CD4-positive, alpha-beta T cell treated with Interleukin-4 for 1 hour (primary cell): ENCODE data around the gene DIP2B.
A peak's percentile ranks its signal among the peaks of the same experiment; 100 is the strongest.
"Not testable (repeated sequence)": the region's sequence is repeated elsewhere in the genome, so short reads cannot be mapped to it uniquely, and the experiment has no call there.

Experiments
- DNase-seq, 2 donors: peaks; one replicate each; pipeline ENCODE4 v3.0.0-alpha.2; 2020 to 2022

The DIP2B gene

DNA sequence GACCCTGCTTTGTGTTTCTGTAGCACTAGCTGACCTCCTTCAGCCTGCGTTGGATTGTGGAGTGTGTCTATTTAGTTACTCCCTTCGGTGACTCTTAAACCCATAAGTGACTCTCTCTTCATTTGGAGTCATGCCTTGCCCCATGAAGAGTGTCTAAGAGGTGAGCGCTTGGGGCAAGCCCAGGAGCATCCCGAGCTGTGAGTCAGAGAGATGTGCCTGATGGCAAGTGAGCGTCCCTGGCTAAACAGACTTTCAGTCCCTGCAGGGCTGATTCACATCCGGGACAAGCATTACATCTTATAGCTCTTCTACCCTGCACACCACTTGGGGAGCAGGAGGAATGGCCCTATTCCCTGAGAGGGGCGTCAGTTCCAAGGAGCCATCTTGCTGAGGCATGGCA, 234.8 kb downstream of the DIP2B start:
- no peak for DNase-seq

- no peak for DNase-seq
Measured at GRCh38 chr12:50740307-50740706, 235.5 kb downstream of the DIP2B start.

GRCh38 chr12:50742776-50743175, 238.0 kb downstream of the DIP2B start:
- DNase-seq = no peak

DNA sequence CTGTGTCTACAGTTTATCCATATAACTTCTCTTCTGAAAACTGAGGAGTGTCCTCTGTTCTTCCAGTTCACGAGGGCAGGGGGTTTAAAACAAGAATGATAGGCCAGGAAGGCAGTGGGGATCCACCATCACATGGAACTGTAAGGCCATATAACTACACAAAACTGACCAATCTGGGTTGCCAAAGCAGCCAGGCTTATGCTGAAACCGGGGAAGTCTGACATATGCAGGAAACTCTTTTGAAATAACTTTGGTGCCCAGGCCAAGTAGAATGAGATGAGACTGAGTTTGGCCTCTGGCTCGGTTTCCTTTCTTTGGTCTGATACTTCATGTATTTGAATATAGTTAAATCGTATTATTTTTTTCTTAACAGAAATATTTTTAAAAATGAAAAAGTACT, 241.1 kb downstream of the DIP2B start:
- peak in 1 of 2 donors; percentile 18 for DNase-seq

DNA sequence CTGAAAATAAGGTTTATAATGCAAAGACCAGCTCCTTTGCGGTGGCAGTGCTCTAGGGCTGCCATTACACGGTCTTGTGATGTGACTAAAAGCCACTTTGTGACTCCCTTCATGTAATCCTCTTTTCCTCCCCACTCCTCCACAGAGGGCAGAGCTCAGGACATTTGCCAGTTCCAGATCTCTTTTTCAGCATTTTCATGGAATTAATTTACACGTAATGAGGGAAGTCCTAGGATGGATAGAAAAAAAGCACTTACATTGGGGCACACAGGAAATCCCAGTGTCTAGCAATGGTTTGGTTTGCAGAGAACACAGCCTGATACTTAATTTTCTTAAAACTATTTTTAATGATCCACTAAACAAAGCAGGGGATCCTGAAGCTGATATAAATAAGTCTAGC, 241.6 kb downstream of the DIP2B start:
- DNase-seq = no peak

DNA sequence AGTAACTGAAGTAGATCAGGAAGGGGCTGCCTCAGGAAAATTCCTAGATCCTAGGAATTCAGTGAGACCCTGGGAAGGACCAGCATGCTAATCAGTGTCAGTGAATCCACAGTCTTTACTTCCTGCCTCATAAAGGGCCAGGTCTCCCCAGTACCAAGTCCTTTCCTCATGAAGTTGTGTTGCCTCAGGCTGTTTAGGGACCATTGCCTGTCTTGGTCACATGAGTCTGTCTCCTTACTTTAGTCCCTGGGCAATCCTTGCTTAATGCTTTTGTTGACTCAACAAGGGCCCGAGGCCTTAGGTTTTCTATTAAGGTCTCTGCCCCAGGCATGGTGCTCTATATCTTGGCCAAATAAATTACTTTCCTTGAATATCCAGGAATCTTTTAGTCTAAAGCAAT, 243.0 kb downstream of the DIP2B start:
- no peak for DNase-seq

- DNase-seq = no peak
Measured at GRCh38 chr12:50749459-50749882, 244.7 kb downstream of the DIP2B start.

- no peak for DNase-seq
Measured at GRCh38 chr12:50750366-50750765, 245.6 kb downstream of the DIP2B start.

DNA sequence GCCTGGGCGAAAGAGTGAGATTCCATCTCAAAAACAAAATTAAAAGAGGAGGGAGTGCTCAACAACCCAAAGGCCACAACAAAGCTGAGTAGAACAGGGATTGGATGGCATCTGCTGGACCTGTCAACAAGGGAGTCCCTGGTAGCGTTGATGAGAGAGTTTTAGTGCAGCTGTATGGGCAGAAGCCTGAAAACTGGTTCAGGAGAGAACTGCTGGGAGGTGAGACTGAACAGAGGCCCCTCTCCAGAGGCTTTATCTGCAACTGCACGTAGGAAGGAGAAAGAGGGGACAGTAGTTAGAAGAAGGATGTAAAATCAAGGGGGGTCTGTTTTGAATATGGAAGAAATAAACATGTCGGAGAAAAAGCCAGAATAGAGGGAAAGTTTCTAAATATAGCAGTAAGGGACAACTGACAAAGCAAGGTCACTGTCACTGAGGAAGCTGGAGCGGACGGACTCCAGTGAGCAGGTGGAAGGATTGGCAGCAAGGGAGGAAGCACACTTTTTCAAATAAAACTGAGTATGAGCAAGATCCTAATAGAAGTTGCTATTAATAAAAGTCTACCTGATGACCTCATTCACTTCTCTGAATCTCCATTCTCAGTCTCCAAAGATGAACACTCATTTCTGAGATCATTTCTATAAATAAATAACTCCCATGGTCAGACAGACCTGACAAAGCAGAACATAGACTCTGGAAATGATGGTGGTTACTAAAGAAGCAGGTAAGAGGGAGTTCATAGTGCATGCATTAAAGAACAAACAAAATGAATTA, 247.3 kb downstream of the DIP2B start:
- DNase-seq = no peak

DNA sequence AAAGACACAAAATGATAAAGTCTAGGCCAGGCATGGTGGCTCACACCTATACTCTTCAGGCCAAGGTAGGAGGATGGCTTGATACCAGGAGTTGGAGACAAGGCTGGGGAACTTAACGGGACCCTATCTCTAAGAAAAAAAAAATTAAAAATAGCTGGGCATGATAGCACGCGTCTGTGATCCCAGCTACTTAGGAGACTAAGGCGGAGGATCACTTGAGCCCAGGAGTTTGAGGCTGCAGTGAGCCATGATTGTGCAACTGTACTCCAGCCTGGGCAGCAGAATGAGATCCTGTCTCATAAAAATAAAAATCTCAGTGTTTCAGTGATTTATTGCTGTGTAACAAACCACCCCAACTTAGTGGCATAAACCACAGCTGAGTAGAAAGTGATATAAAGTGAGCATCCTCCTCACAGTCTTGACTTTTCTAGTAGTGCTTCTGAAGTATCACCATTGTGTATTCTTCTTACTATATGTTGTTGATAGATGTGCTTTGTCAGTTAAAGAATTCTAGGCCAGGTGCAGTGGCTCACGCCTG, 248.5 kb downstream of the DIP2B start:
- DNase-seq = no peak

DNA sequence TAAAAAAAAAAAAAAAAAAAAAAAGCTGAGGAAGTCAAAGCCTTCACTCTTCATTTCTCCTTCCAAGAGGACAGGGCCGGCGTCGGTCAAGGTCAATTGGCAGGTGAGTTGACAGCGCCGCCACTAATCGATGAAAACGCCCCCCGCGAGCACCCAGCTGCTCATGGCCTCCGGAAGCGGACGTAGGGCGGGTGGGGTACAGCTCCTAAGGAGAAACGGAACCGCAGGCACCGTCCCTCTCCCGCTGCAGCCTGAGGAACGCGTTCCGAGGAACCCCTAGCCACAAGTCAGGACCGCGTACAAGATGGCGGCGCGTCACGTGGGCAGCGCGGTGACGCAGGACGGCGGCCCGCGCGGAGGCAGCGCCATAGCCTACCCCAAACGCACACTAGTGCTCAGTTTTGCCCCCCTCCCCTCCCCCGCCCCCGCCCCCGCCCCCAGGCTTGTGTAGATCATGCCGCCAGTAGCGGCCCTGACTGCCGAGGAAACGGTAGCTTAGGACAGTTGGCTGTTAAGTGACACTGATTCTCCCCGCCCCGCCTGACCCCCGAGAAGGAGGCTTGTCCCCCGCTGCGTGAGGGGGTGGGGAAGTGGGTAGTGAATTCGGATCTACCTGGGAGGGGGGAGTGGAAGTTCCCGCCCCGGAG, 259.0 kb downstream of the DIP2B start, which contains the start of gene ATF1:
Gene ATF1, plus strand, starts transcription at position 463 of the 647 bp plus-strand sequence. CDS start 16,045 bp downstream, outside the sequence.
- peak; percentile 93 to 94 for DNase-seq

- peak; percentile 46 to 86 for DNase-seq
Measured at GRCh38 chr12:50764286-50765094, 259.7 kb downstream of the DIP2B start.

DNA sequence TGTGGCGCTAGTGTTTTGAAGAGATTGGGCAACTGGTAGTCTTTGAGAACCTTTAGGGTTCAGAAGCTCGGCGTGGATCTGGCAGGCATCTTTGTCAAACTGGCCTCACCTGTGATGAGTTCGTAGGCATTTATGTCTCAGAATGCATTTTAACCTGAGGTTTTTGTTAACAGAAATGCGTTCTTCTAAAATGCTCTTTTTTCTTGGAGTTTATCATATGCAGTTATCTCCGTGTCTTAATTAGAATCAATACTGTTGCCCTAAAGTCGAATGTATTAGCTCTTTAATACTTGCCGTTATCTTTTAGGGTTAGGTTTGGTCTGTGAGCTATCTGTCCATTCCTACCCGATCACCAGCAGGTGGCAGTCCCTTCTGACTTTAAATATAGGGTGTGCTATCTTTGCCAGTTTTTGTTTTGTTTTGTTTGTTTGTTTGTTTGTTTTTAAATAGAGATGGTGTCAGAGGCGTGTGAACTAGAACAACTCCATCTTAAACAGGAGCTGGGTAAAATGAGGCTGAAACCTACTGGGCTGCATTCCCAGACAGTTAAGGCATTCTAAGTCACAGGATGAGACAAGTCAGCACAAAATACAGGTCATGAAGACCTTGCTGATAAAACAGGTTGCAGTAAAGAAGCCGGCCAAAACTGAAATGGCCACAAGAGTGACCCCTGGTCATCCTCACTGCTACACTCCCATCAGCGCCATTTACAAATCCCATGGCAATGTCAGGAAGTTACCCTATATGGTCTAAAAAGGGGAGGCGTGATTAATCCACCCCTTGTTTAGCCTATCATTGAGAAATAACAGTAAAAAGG, 260.5 kb downstream of the DIP2B start:
- peak; percentile 52 to 77 for DNase-seq

GRCh38 chr12:50768391-50768790, 263.6 kb downstream of the DIP2B start:
- DNase-seq = no peak

DNA sequence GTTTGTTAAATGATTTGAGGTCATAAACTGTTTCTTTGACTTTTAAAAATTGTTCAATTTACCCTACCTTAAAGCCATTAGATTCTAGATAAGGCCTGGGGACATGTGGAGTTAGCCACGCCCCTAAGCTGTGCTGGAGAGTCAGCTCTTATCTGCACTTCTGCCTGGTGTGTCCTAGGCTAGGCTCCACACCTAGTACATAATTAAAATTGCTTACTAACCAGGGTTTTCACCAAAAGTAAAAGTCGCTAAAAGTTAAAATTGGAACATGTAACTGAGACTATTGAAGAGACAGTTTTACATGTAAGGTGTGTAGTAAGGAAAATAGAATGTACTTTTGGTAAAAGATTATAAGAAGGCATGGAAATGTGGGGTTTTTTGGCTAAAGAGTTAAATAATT, 264.0 kb downstream of the DIP2B start:
- not testable (repeated sequence) for DNase-seq

- DNase-seq = no peak
Measured at GRCh38 chr12:50771409-50771808, 266.6 kb downstream of the DIP2B start.

DNA sequence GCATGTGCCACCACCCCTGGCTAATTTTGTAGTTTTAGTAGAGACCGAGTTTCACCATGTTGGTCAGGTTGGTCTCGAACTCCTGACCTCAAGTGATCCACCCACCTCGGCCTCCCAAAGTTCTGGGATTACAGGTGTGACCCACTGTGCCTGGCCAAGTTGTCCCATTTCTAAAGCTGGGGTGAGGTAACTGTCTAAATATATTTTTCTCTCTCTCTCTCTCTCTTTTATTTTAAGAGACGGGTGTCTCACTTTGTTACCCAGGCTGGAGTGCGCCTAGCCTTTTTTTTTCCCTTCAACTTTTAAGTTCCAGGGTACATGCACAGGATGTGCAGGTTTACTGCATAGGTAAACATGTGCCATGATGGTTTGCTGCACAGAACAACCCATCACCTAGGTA, 267.7 kb downstream of the DIP2B start:
- no peak for DNase-seq

DNA sequence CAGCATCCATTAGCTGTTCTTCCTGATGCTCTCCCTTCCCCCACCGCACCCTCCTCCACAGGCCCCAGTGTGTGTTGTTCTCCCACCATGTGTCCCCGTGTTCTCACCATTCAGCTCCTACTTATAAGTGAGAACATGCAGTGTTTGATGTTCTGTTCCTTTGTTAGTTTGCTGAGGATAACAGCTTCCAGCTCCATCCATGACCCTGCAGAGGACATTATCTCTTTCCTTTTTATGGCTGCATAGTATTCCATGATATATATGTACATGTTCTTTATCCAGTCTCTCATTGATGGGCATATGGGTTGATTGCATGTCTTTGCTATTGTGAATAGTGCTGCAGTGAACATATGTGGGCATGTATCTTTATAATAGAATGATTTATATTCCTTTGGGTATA, 268.1 kb downstream of the DIP2B start:
- no peak for DNase-seq

DNA sequence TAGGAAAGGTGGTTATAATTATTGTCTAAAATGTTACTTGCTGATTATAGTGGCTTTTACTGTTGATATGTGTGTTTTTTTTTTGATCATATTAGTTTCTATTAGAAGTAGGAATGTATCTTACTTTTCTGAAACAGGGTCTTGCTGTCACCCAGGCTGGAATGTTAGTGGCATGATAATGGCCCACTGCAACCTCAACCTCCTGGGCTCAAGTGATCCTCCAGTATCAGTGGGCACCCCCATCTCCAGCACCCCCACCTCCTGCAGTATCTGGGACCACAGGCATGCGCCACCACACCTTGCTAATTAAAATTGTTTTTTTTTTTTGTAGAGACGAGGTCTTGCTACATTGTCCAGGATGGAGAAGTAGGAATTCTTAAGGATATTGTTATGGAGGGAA, 270.5 kb downstream of the DIP2B start:
- no peak for DNase-seq

GRCh38 chr12:50776749-50777728, 272.3 kb downstream of the DIP2B start:
- DNase-seq = no peak
